GM23248 (cell line): ENCODE data around the gene ZNF839.

ENCODE experiments used
- EZH2 ChIP-seq: fragments of 200-600 bp; sonication (generic); IDR thresholded peaks from 2 replicates; pipeline ENCODE4 v1.6.1; 2018; ENCODE audit warnings: antibody characterized with exemption, mild to moderate bottlenecking; ENCODE audit not compliant: insufficient read depth, poor library complexity, severe bottlenecking
- EZH2phosphoT487 ChIP-seq: fragments of 200-600 bp; sonication (generic); IDR thresholded peaks from 2 replicates; pipeline ENCODE4 v1.6.1; 2018; ENCODE audit warnings: antibody characterized with exemption, moderate library complexity, mild to moderate bottlenecking, low read depth; ENCODE audit not compliant: insufficient read depth

DNA sequence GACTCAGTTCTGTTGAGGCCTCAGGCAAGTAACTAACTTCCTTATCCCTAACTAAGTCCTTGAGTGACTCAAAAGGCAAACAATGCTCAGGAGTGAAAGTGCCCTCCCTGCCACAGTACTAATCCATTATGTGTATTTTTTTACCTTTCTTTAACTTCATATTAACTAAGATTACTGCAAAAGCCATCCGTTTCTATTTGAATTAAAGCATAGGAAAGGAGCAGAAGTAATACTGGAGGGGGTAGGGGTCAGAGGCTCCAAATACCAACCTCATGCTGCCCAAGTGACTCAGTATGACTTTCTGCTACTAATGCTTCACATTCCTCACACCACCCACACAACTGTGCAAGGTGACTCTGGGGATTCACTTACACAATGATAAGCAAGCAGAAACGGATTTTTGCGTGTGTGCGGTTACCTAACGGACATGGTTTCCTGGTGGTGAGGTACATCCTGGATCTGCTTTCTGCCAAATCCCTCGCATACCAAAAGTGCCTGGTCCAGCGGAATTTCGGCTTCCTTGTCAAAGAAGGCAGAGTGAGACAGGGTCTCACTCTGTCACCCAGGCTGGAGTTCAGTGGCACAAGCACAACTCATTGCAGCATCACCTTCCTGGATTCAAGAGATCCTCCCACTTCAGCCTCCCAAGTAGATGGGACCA lies 39.7 kb upstream of the ZNF839 start:
- TF ChIP-seq EZH2 (no peak), EZH2phosphoT487 (no peak)
